Neuronal stem cell (in vitro differentiated cells): ENCODE data around the gene AGXT.

Experiments
- DNase-seq: peaks from one replicate; pipeline ENCODE4 v3.0.0-alpha.2; 2013; ENCODE audit warnings: low spot score
- H2AFZ ChIP-seq: one replicate; pipeline ENCODE4 v1.6.1; 2013; ENCODE audit warnings: mild to moderate bottlenecking, low read length, inconsistent platforms
- H2AK5ac ChIP-seq: 2 replicates; pipeline ENCODE4 v1.6.1; 2013; ENCODE audit warnings: low read depth, mild to moderate bottlenecking, inconsistent platforms, low read length, moderate library complexity, mixed read lengths
- H2BK120ac ChIP-seq: 2 replicates; pipeline ENCODE4 v1.6.1; 2013; ENCODE audit warnings: low read depth, mild to moderate bottlenecking, inconsistent platforms, low read length, moderate library complexity, mixed read lengths
- H2BK12ac ChIP-seq: one replicate; pipeline ENCODE4 v1.6.1; 2013; ENCODE audit warnings: low read length, inconsistent platforms
- H2BK15ac ChIP-seq: 2 replicates; pipeline ENCODE4 v1.6.1; 2013; ENCODE audit warnings: mild to moderate bottlenecking, low read length, inconsistent platforms, mixed read lengths
- H2BK5ac ChIP-seq: one replicate; pipeline ENCODE4 v1.6.1; 2013; ENCODE audit warnings: inconsistent platforms, mild to moderate bottlenecking, low read length, moderate library complexity
- H3K14ac ChIP-seq: one replicate; pipeline ENCODE4 v1.6.1; 2013; ENCODE audit warnings: low read length, inconsistent platforms
- H3K18ac ChIP-seq: 2 replicates; pipeline ENCODE4 v1.6.1; 2013; ENCODE audit warnings: low read length, inconsistent platforms
- H3K23ac ChIP-seq: 2 replicates; pipeline ENCODE4 v1.6.1; 2013; ENCODE audit warnings: low read depth, mild to moderate bottlenecking, mixed read lengths, low read length, inconsistent platforms; ENCODE audit not compliant: poor library complexity
- H3K27ac ChIP-seq: replicated peaks from 3 replicates; pipeline ENCODE4 v1.5.1; 2013; ENCODE audit warnings: low read length, inconsistent platforms
- H3K27me3 ChIP-seq, 3 experiments: 2 replicates each; pipeline ENCODE4 v1.6.1; 2013; ENCODE audit warnings: low read length in 3 of 3, mild to moderate bottlenecking in 2 of 3, inconsistent platforms in 1 of 3, low read depth in 1 of 3, mixed read lengths in 1 of 3, moderate library complexity in 1 of 3; ENCODE audit not compliant: control insufficient read depth in 3 of 3, insufficient read depth in 3 of 3
- H3K36me3 ChIP-seq, 2 donors: replicated peaks in 1 of 2; 2 replicates each; pipeline ENCODE4 v1.6.1; 2013; ENCODE audit warnings: low read length in 2 of 2; ENCODE audit not compliant: control insufficient read depth in 2 of 2, insufficient read depth in 2 of 2
- H3K4ac ChIP-seq: 2 replicates; pipeline ENCODE4 v1.6.1; 2013; ENCODE audit warnings: inconsistent platforms, mild to moderate bottlenecking, low read length, moderate library complexity
- H3K4me1 ChIP-seq, 2 donors: 1 replicate in 1 of 2; 2 replicates in 1 of 2; pipeline ENCODE4 v1.6.1; 2013; ENCODE audit warnings: low read length in 2 of 2, low read depth in 1 of 2; ENCODE audit not compliant: control insufficient read depth in 2 of 2, insufficient read depth in 1 of 2
- H3K4me2 ChIP-seq: one replicate; pipeline ENCODE4 v1.6.1; 2013; ENCODE audit warnings: mild to moderate bottlenecking, low read length, inconsistent platforms; ENCODE audit not compliant: insufficient read depth, poor library complexity, severe bottlenecking
- H3K4me3 ChIP-seq, 2 donors: 2 replicates each; pipeline ENCODE4 v1.5.1; 2013; ENCODE audit warnings: low read length in 2 of 2, mild to moderate bottlenecking in 2 of 2, inconsistent platforms in 1 of 2, moderate library complexity in 1 of 2
- H3K79me1 ChIP-seq: one replicate; pipeline ENCODE4 v1.6.1; 2013; ENCODE audit warnings: low read depth, mild to moderate bottlenecking, inconsistent platforms, low read length, moderate library complexity
- H3K9ac ChIP-seq: one replicate; pipeline ENCODE4 v1.6.1; 2013; ENCODE audit warnings: mild to moderate bottlenecking, low read depth, low read length, inconsistent platforms; ENCODE audit not compliant: poor library complexity
- H3K9me3 ChIP-seq, 2 donors: replicated peaks in 1 of 2; 2 replicates each; pipeline versions ENCODE3 to v1.6.1; 2013; ENCODE audit warnings: low read length in 2 of 2, mild to moderate bottlenecking in 2 of 2, inconsistent platforms in 1 of 2, low read depth in 1 of 2, mixed read lengths in 1 of 2, moderate library complexity in 1 of 2; ENCODE audit not compliant: control insufficient read depth in 2 of 2, insufficient read depth in 1 of 2
- H4K8ac ChIP-seq: one replicate; pipeline ENCODE4 v1.6.1; 2013; ENCODE audit warnings: low read depth, mild to moderate bottlenecking, inconsistent platforms, low read length, moderate library complexity
- H4K91ac ChIP-seq: one replicate; pipeline ENCODE4 v1.6.1; 2013; ENCODE audit warnings: low read length, low read depth, mild to moderate bottlenecking, inconsistent platforms; ENCODE audit not compliant: poor library complexity
- WGBS, 2 donors: extraction: QIAGEN DNeasy Blood & Tissue Kit; methylation state at CpG; one replicate each; pipeline ENCODE4 v1.1.7; 2013; ENCODE audit warnings: missing lambda C conversion rate in 2 of 2, mixed read lengths in 1 of 2; ENCODE audit not compliant: insufficient read length in 2 of 2, insufficient replicate concordance in 1 of 2; ENCODE audit errors: extremely low coverage in 2 of 2; 5-methylcytosine and 5-hydroxymethylcytosine counted together

AGXT gene

GRCh38 chr2:240896871-240897692, 28.5 kb downstream of the AGXT start:
- Histone ChIP-seq H3K4me2 (no peak overlapping the region), H2BK12ac (peak overlapping the region; percentile 6), H3K9me3 (no peaks in the 10 kb centered on the region), H3K4me1 (peaks cover 0 to 4% of the 10 kb centered on the region in 2 donors), H3K4ac (no peak overlapping the region), H2BK120ac (no peak overlapping the region), H2BK5ac (no peak overlapping the region), H3K23ac (peak overlapping the region; percentile 43), H4K91ac (no peak overlapping the region), H3K27me3 (peaks cover 0 to 5% (median 3%) of the 10 kb centered on the region in 3 experiments), H3K27ac (no peak overlapping the region), H3K4me3 (peak overlapping the region in 1 of 2 donors; percentile 3), H2BK15ac (peak overlapping the region; percentile 45), H3K36me3 (no peaks in the 10 kb centered on the region), H4K8ac (no peak overlapping the region), H2AFZ (no peak overlapping the region), H3K14ac (no peak overlapping the region), H3K79me1 (no peaks in the 10 kb centered on the region), H3K9ac (peak overlapping the region; percentile 44), H2AK5ac (peak overlapping the region; percentile 92), H3K18ac (peak overlapping the region; percentile 85)
- no peak for DNase-seq
- WGBS, 2 donors, result no CpG with 5 or more reads among the region's 23 CpGs

- Histone ChIP-seq H3K9me3 (no peaks in the 10 kb centered on the region), H3K9ac (no peak overlapping the region), H2BK15ac (peak overlapping the region; percentile 75), H3K4me3 (no peak overlapping the region), H3K23ac (no peak overlapping the region), H3K18ac (peak overlapping the region; percentile 20), H3K4me1 (peaks cover 0 to 4% of the 10 kb centered on the region in 2 donors), H4K8ac (no peak overlapping the region), H3K14ac (no peak overlapping the region), H3K36me3 (no peaks in the 10 kb centered on the region), H3K4me2 (no peak overlapping the region), H2BK120ac (no peak overlapping the region), H2BK12ac (no peak overlapping the region), H4K91ac (no peak overlapping the region), H2BK5ac (peak overlapping the region; percentile 39), H2AK5ac (peak overlapping the region; percentile 11), H3K27me3 (peaks cover 0 to 5% (median 3%) of the 10 kb centered on the region in 3 experiments), H3K4ac (peak overlapping the region; percentile 26), H2AFZ (no peak overlapping the region), H3K79me1 (no peaks in the 10 kb centered on the region), H3K27ac (no peak overlapping the region)
- DNase-seq, result no peak
- no CpG with 5 or more reads among the region's 17 CpGs for WGBS, 2 donors
Observed at GRCh38 chr2:240898108-240898730, 29.6 kb downstream of the AGXT start.

- Histone ChIP-seq H2BK120ac (no peak overlapping the region), H3K14ac (no peak overlapping the region), H2BK12ac (no peak overlapping the region), H3K27ac (no peak overlapping the region), H3K4ac (no peak overlapping the region), H3K36me3 (no peaks in the 10 kb centered on the region), H3K27me3 (peaks cover 0 to 5% (median 3%) of the 10 kb centered on the region in 3 experiments), H4K91ac (no peak overlapping the region), H3K4me1 (peaks cover 0 to 2% of the 10 kb centered on the region in 2 donors), H3K4me3 (no peak overlapping the region), H2BK5ac (peak overlapping the region; percentile 39), H3K9ac (no peak overlapping the region), H2BK15ac (peak overlapping the region; percentile 75), H3K23ac (no peak overlapping the region), H2AFZ (no peak overlapping the region), H3K79me1 (no peaks in the 10 kb centered on the region), H3K4me2 (no peak overlapping the region), H3K9me3 (no peaks in the 10 kb centered on the region), H4K8ac (no peak overlapping the region), H2AK5ac (peak overlapping the region; percentile 63), H3K18ac (peak overlapping the region; percentile 59)
- no CpG with 5 or more reads among the region's 23 CpGs for WGBS, 2 donors
- DNase-seq, result no peak
Observed at GRCh38 chr2:240898731-240899467, 30.3 kb downstream of the AGXT start.
